ENCODE data around the gene BACH2.

GRCh38 chr6:90288404-90288803, 8.2 kb downstream of the BACH2 start:
- no peak for TF ChIP-seq CTCF (IDR thresholded peaks at IDR 0.05; ENCODE audit: poor library complexity, severe bottlenecking)
- TF ChIP-seq SMC3 (conservative IDR thresholded peaks at IDR 0.05; ENCODE audit: poor library complexity): no peak
- TF ChIP-seq POLR2AphosphoS5 (IDR thresholded peaks at IDR 0.05): no peak
- TF ChIP-seq REST (IDR thresholded peaks at IDR 0.05; ENCODE audit: borderline replicate concordance): no peak
